ENCODE measurements around the gene ITGB3BP.

DNA sequence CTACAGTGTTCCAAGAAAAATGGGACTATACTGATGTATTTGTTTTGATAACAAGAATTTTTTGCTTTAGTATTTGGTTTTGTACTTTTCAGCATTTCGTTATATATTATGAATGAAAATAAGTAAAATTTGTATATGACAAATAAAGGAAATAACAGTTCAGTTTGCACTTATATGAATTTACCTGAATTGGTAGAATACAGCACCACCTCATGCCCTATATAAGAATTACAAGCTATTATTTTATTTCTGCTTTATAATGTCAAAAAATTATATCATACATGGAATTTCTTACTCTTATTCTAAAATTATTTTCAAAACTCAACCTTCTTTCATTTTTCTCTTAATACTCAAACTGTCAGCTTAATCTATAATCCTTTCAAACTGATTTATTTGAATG is 14.9 kb upstream of the ITGB3BP start:
- TF ChIP-seq, protein P1, sequence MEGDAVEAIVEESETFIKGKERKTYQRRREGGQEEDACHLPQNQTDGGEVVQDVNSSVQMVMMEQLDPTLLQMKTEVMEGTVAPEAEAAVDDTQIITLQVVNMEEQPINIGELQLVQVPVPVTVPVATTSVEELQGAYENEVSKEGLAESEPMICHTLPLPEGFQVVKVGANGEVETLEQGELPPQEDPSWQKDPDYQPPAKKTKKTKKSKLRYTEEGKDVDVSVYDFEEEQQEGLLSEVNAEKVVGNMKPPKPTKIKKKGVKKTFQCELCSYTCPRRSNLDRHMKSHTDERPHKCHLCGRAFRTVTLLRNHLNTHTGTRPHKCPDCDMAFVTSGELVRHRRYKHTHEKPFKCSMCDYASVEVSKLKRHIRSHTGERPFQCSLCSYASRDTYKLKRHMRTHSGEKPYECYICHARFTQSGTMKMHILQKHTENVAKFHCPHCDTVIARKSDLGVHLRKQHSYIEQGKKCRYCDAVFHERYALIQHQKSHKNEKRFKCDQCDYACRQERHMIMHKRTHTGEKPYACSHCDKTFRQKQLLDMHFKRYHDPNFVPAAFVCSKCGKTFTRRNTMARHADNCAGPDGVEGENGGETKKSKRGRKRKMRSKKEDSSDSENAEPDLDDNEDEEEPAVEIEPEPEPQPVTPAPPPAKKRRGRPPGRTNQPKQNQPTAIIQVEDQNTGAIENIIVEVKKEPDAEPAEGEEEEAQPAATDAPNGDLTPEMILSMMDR (conservative IDR thresholded peaks at IDR 0.05; ENCODE audit: low read length): peak; percentile 69
- no peak for TF ChIP-seq EZH2phosphoT487 (IDR thresholded peaks at IDR 0.05; ENCODE audit: borderline replicate concordance)
